ENCODE measurements around the gene EN2.

Gene EN2

DNA sequence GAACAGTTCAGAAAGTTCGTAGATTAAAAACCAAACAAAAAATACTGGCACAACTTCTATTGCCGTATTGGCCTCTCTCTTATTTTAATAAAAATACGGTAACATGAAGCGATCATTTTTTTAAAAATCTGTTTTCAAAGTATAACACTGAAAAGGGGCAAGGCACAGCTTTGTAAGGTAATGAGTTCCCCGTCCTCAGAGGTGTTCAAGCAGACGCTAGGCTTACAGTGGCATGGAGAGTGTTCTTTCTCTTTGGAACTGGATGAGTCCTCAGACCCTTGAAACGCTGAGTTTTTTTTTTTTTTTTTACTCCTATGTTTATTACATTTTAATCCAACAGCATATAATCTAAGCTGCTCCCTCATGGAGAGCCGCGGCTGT is 7.8 kb downstream of the EN2 start:
- Histone ChIP-seq H3K4me3 (ENCODE audit: control insufficient read depth in 1 of 7, extremely low read depth in 1 of 7, insufficient read depth in 4 of 7, low read depth in 2 of 7, low read length in 6 of 7) (no peak overlapping the region), H3K27ac (ENCODE audit: insufficient read depth in 1 of 2, low read depth in 1 of 2, low read length in 2 of 2, poor library complexity in 1 of 2, severe bottlenecking in 2 of 2) (no peak overlapping the region), H3K9me3 (ENCODE audit: control extremely low read depth in 1 of 5, control insufficient read depth in 4 of 5, insufficient read depth in 2 of 5, low read depth in 1 of 5, low read length in 4 of 5) (no peaks in the 10 kb centered on the region), H3K36me3 (ENCODE audit: control insufficient read depth in 4 of 4, insufficient read depth in 4 of 4, low read length in 3 of 4) (no peaks in the 10 kb centered on the region), H3K4me1 (ENCODE audit: control extremely low read depth in 1 of 4, control insufficient read depth in 4 of 4, insufficient read depth in 4 of 4, low read length in 3 of 4) (peaks cover 0 to 17% (median 10%) of the 10 kb centered on the region in 4 experiments), H3K27me3 (replicated peaks in 2 of 5; ENCODE audit: control insufficient read depth in 4 of 5, insufficient read depth in 5 of 5, low read length in 4 of 5) (peaks cover 12 to 100% (median 62%) of the 10 kb centered on the region in 5 experiments)
- CTCF ChIA-PET = interaction anchor here (0.7 to 1.5 kb wide), 5 partner anchors 11 to 47 kb away, joined by 3 read pairs; no protein-coding TSS in a partner anchor
- POLR2A ChIA-PET = no interaction called here
- WGBS (ENCODE audit: insufficient coverage) = 16% methylated on average over 7 of the region's 9 CpGs
- no peak for DNase-seq

DNA sequence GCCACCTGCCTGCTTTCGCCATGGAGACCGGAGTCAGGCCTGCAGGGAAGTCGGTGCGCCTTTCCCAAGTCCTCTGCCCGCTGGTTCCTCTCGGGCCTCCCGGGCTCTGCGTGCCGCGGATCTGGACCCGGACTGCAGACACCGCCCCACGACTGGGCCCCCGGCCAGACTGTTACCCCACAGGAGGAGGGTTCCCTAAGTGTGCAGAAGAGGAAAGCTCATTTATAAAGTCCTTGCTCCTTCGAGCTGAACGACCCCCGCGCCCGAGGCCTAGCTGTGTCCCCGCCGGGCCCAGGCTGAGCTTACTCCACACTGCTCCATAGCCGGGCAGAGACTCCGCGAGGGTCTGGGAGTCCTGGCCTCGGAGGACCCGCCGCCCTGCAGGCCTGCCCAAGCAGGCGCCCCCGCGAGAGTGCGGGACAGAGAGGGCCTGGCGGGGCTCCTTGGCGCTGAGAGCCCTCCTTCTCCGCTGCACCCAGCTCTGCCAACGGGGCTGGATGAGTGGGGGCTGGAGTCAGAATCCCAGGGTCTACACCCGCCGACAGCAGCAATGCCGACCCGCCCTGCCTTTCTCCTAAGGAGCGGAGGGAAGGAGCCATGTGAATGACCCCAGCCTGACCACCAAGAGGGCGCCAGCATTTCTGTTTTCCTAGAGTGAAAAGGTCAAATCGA is 8.3 kb downstream of the EN2 start:
- Histone ChIP-seq H3K36me3 (ENCODE audit: control insufficient read depth in 4 of 4, insufficient read depth in 4 of 4, low read length in 3 of 4) (no peaks in the 10 kb centered on the region), H3K27me3 (replicated peaks in 2 of 5; ENCODE audit: control insufficient read depth in 4 of 5, insufficient read depth in 5 of 5, low read length in 4 of 5) (peaks cover 12 to 100% (median 62%) of the 10 kb centered on the region in 5 experiments), H3K27ac (ENCODE audit: insufficient read depth in 1 of 2, low read depth in 1 of 2, low read length in 2 of 2, poor library complexity in 1 of 2, severe bottlenecking in 2 of 2) (no peak overlapping the region), H3K4me1 (ENCODE audit: control extremely low read depth in 1 of 4, control insufficient read depth in 4 of 4, insufficient read depth in 4 of 4, low read length in 3 of 4) (peaks cover 0 to 17% (median 10%) of the 10 kb centered on the region in 4 experiments), H3K4me3 (ENCODE audit: control insufficient read depth in 1 of 7, extremely low read depth in 1 of 7, insufficient read depth in 4 of 7, low read depth in 2 of 7, low read length in 6 of 7) (no peak overlapping the region), H3K9me3 (ENCODE audit: control extremely low read depth in 1 of 5, control insufficient read depth in 4 of 5, insufficient read depth in 2 of 5, low read depth in 1 of 5, low read length in 4 of 5) (no peaks in the 10 kb centered on the region)
- POLR2A ChIA-PET = no interaction called here
- CTCF ChIA-PET = interaction anchor here (0.7 to 1.5 kb wide), 5 partner anchors 12 to 47 kb away, joined by 3 read pairs; no protein-coding TSS in a partner anchor
- 4% methylated on average over 35 of the region's 42 CpGs for WGBS (ENCODE audit: insufficient coverage)
- DNase-seq = no peak

- peak; percentile 61 to 82 (median 80) for DNase-seq
- H3K36me3 ChIP-seq (ENCODE audit: control insufficient read depth in 4 of 4, insufficient read depth in 4 of 4, low read length in 3 of 4) = no peaks in the 10 kb centered on the region
- no peak overlapping the region for H3K4me3 ChIP-seq (ENCODE audit: control insufficient read depth in 1 of 7, extremely low read depth in 1 of 7, insufficient read depth in 4 of 7, low read depth in 2 of 7, low read length in 6 of 7)
- POLR2A ChIA-PET = no interaction called here
- no peak overlapping the region for H3K27ac ChIP-seq (ENCODE audit: insufficient read depth in 1 of 2, low read depth in 1 of 2, low read length in 2 of 2, poor library complexity in 1 of 2, severe bottlenecking in 2 of 2)
- peaks cover 15 to 100% (median 62%) of the 10 kb centered on the region in 5 experiments for H3K27me3 ChIP-seq (replicated peaks in 2 of 5; ENCODE audit: control insufficient read depth in 4 of 5, insufficient read depth in 5 of 5, low read length in 4 of 5)
- 2% methylated on average over 52 of the region's 78 CpGs for WGBS (ENCODE audit: insufficient coverage)
- H3K4me1 ChIP-seq (ENCODE audit: control extremely low read depth in 1 of 4, control insufficient read depth in 4 of 4, insufficient read depth in 4 of 4, low read length in 3 of 4) = peaks cover 0 to 17% (median 10%) of the 10 kb centered on the region in 4 experiments
- no peaks in the 10 kb centered on the region for H3K9me3 ChIP-seq (ENCODE audit: control extremely low read depth in 1 of 5, control insufficient read depth in 4 of 5, insufficient read depth in 2 of 5, low read depth in 1 of 5, low read length in 4 of 5)
- CTCF ChIA-PET = interaction anchor here (0.9 to 1.5 kb wide), 2 partner anchors 13 to 16 kb away, joined by 3 read pairs; no protein-coding TSS in a partner anchor
These were observed 9.1 kb downstream of the EN2 start for GRCh38 chr7:155466814-155467733.

- peaks cover 0 to 17% (median 10%) of the 10 kb centered on the region in 4 experiments for H3K4me1 ChIP-seq (ENCODE audit: control extremely low read depth in 1 of 4, control insufficient read depth in 4 of 4, insufficient read depth in 4 of 4, low read length in 3 of 4)
- no peaks in the 10 kb centered on the region for H3K36me3 ChIP-seq (ENCODE audit: control insufficient read depth in 4 of 4, insufficient read depth in 4 of 4, low read length in 3 of 4)
- H3K9me3 ChIP-seq (ENCODE audit: control extremely low read depth in 1 of 5, control insufficient read depth in 4 of 5, insufficient read depth in 2 of 5, low read depth in 1 of 5, low read length in 4 of 5) = no peaks in the 10 kb centered on the region
- WGBS (ENCODE audit: insufficient coverage) = 2% methylated on average over 52 of the region's 70 CpGs
- CTCF ChIA-PET = interaction anchor here (1.3 kb wide), 1 partner anchor 16 kb away, joined by 5 read pairs; no protein-coding TSS in a partner anchor
- no peak overlapping the region for H3K27ac ChIP-seq (ENCODE audit: insufficient read depth in 1 of 2, low read depth in 1 of 2, low read length in 2 of 2, poor library complexity in 1 of 2, severe bottlenecking in 2 of 2)
- DNase-seq = no peak
- H3K27me3 ChIP-seq (replicated peaks in 2 of 5; ENCODE audit: control insufficient read depth in 4 of 5, insufficient read depth in 5 of 5, low read length in 4 of 5) = peaks cover 19 to 100% (median 57%) of the 10 kb centered on the region in 5 experiments
- H3K4me3 ChIP-seq (ENCODE audit: control insufficient read depth in 1 of 7, extremely low read depth in 1 of 7, insufficient read depth in 4 of 7, low read depth in 2 of 7, low read length in 6 of 7) = peak overlapping the region in 1 of 7 experiments; percentile 27
- POLR2A ChIA-PET = no interaction called here
These were observed 10.2 kb downstream of the EN2 start for GRCh38 chr7:155467846-155468784.

DNA sequence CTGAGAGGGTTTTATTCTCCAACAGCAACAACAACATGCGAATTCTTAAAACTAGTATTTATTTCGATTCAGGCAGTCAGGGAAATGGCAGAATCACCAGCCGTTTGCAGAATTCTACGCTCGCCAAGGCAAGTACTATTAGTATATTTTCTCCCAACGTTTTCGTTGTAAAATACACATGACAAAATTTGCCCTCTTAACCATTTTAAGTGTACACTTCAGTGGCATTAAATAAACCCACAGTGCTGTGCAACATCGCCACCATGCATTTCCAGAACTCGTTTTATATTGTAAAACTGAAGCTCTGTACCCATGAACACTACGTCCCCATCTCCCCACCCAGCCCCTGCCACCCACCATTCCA is 10.8 kb downstream of the EN2 start:
- no peak overlapping the region for H3K27ac ChIP-seq (ENCODE audit: insufficient read depth in 1 of 2, low read depth in 1 of 2, low read length in 2 of 2, poor library complexity in 1 of 2, severe bottlenecking in 2 of 2)
- peaks cover 25 to 100% (median 56%) of the 10 kb centered on the region in 5 experiments for H3K27me3 ChIP-seq (replicated peaks in 2 of 5; ENCODE audit: control insufficient read depth in 4 of 5, insufficient read depth in 5 of 5, low read length in 4 of 5)
- H3K36me3 ChIP-seq (ENCODE audit: control insufficient read depth in 4 of 4, insufficient read depth in 4 of 4, low read length in 3 of 4) = no peaks in the 10 kb centered on the region
- peaks cover 0 to 17% (median 10%) of the 10 kb centered on the region in 4 experiments for H3K4me1 ChIP-seq (ENCODE audit: control extremely low read depth in 1 of 4, control insufficient read depth in 4 of 4, insufficient read depth in 4 of 4, low read length in 3 of 4)
- H3K4me3 ChIP-seq (ENCODE audit: control insufficient read depth in 1 of 7, extremely low read depth in 1 of 7, insufficient read depth in 4 of 7, low read depth in 2 of 7, low read length in 6 of 7) = no peak overlapping the region
- POLR2A ChIA-PET = no interaction called here
- CTCF ChIA-PET = interaction anchor here (1.3 kb wide), 1 partner anchor 16 kb away, joined by 5 read pairs; no protein-coding TSS in a partner anchor
- 27% methylated on average over 7 of the region's 10 CpGs for WGBS (ENCODE audit: insufficient coverage)
- no peak for DNase-seq
- peaks cover 0 to 3% (median 0%) of the 10 kb centered on the region in 5 experiments for H3K9me3 ChIP-seq (ENCODE audit: control extremely low read depth in 1 of 5, control insufficient read depth in 4 of 5, insufficient read depth in 2 of 5, low read depth in 1 of 5, low read length in 4 of 5)

DNA sequence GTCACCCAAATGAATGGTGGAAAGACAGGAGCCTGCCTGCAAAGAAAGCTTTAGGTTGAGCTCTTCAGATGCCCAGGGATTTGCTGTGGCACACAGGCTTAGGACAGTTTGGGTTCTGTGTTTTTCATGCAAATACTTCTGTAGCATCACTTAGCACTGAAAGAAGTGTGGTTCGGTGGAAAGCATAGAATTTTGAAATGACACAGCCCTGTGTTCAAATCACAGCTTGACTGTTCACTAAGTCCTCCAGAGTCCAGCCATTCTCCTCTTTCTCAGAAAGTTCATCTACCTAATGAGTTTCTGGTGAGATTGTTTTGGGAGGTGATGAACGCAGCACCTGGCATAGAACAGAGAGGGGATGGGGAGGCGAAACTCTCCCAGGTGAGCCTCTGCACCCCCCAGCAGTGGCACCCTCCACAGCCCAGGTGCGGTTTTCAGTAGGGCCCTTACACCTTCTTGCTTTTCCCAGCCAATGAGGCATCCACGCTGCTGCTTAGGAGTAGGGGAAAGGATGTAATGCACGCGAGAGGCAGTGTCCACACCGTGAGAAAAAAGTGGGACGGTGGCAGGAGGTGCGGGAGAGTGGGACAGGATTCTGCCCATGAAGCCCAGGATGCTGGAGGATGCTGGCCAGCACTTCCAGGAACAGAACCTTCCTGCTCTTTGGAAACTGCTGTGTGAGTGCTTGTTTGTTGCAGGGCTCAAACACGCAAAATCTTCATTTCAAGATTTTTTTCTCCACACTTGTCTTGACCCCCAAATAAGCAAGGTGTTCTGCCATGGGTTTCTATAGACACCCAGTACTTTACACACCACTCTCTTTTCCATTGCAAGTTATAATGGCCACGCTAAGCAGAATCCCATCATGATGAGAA is 11.6 kb downstream of the EN2 start:
- H3K9me3 ChIP-seq (ENCODE audit: control extremely low read depth in 1 of 5, control insufficient read depth in 4 of 5, insufficient read depth in 2 of 5, low read depth in 1 of 5, low read length in 4 of 5) = peaks cover 0 to 3% (median 0%) of the 10 kb centered on the region in 5 experiments
- ChIA-PET CTCF (interaction anchor here (1.3 kb wide), 1 partner anchor 15 kb away, joined by 5 read pairs; no protein-coding TSS in a partner anchor), POLR2A (no interaction called here)
- H3K27ac ChIP-seq (ENCODE audit: insufficient read depth in 1 of 2, low read depth in 1 of 2, low read length in 2 of 2, poor library complexity in 1 of 2, severe bottlenecking in 2 of 2) = no peak overlapping the region
- peaks cover 0 to 17% (median 10%) of the 10 kb centered on the region in 4 experiments for H3K4me1 ChIP-seq (ENCODE audit: control extremely low read depth in 1 of 4, control insufficient read depth in 4 of 4, insufficient read depth in 4 of 4, low read length in 3 of 4)
- DNase-seq = no peak
- no peaks in the 10 kb centered on the region for H3K36me3 ChIP-seq (ENCODE audit: control insufficient read depth in 4 of 4, insufficient read depth in 4 of 4, low read length in 3 of 4)
- 18% methylated on average over 6 of the region's 12 CpGs for WGBS (ENCODE audit: insufficient coverage)
- no peak overlapping the region for H3K4me3 ChIP-seq (ENCODE audit: control insufficient read depth in 1 of 7, extremely low read depth in 1 of 7, insufficient read depth in 4 of 7, low read depth in 2 of 7, low read length in 6 of 7)
- H3K27me3 ChIP-seq (replicated peaks in 2 of 5; ENCODE audit: control insufficient read depth in 4 of 5, insufficient read depth in 5 of 5, low read length in 4 of 5) = peaks cover 23 to 100% (median 59%) of the 10 kb centered on the region in 5 experiments

Measured in common myeloid progenitor, CD34-positive (primary cell).